Spleen (tissue), 11 donors: ENCODE measurements around the gene ANO1. TPM values are rescaled to one million over a fixed set of nuclear protein-coding genes. Genes with fewer than 3 reads are reported as not detected.

ENCODE experiments used
- DNase-seq: peaks from one replicate; pipeline ENCODE4 v3.0.0-alpha.2; 2020
- H3K27ac ChIP-seq, 8 donors: fragments of 200-600 bp; sonication (generic) in 7 of 8; 1 replicate in 4 of 8; 2 replicates in 4 of 8; pipeline versions ENCODE4 v1.5.0 to v1.8.0; 2016 to 2021; ENCODE audit warnings: inconsistent platforms in 4 of 8, mild to moderate bottlenecking in 4 of 8, moderate library complexity in 1 of 8
- H3K27me3 ChIP-seq, 7 donors: fragments of 200-600 bp; sonication (generic) in 6 of 7; replicated peaks in 1 of 7; 1 replicate in 4 of 7; 2 replicates in 3 of 7; pipeline versions ENCODE4 v1.5.0 to v1.8.0; 2016 to 2021; ENCODE audit warnings: inconsistent platforms in 3 of 7, mild to moderate bottlenecking in 1 of 7
- H3K36me3 ChIP-seq, 6 donors: fragments of 200-600 bp; sonication (generic) in 5 of 6; 1 replicate in 4 of 6; 2 replicates in 2 of 6; pipeline versions ENCODE4 v1.5.0 to v1.8.0; 2016 to 2021; ENCODE audit warnings: inconsistent platforms in 2 of 6
- H3K4me1 ChIP-seq, 6 donors: fragments of 200-600 bp; sonication (generic) in 5 of 6; 1 replicate in 3 of 6; 2 replicates in 3 of 6; pipeline versions ENCODE4 v1.5.0 to v1.8.0; 2016 to 2021; ENCODE audit warnings: inconsistent platforms in 3 of 6
- H3K4me3 ChIP-seq, 8 donors: fragments of 200-600 bp; sonication (generic) in 7 of 8; 1 replicate in 4 of 8; 2 replicates in 4 of 8; pipeline versions ENCODE4 v1.5.0 to v1.8.0; 2016 to 2021; ENCODE audit warnings: inconsistent platforms in 4 of 8, mild to moderate bottlenecking in 4 of 8, moderate library complexity in 2 of 8
- H3K9me3 ChIP-seq, 8 donors: fragments of 200-600 bp; sonication (generic) in 7 of 8; 1 replicate in 4 of 8; 2 replicates in 4 of 8; pipeline versions ENCODE4 v1.5.0 to v1.8.0; 2016 to 2021; ENCODE audit warnings: inconsistent platforms in 4 of 8
- CTCF ChIP-seq, 11 experiments: fragments of 200-600 bp in 7 of 11; fragments of 450-650 bp in 4 of 11; sonication (generic) in 4 of 11; IDR thresholded peaks in 8 of 11; conservative IDR thresholded peaks in 3 of 11; 1 replicate in 7 of 11; 2 replicates in 4 of 11; pipeline versions ENCODE4 v1.4.0 to v1.8.0; 2016 to 2021; ENCODE audit warnings: antibody characterized with exemption in 11 of 11, inconsistent platforms in 4 of 11, mild to moderate bottlenecking in 1 of 11
- POLR2A ChIP-seq, 3 donors: fragments of 450-650 bp; IDR thresholded peaks; one replicate each; pipeline ENCODE4 v1.5.1; 2017; ENCODE audit warnings: antibody characterized with exemption in 3 of 3, mild to moderate bottlenecking in 1 of 3
- POLR2AphosphoS5 ChIP-seq, 3 donors: sonication (generic); formaldehyde crosslinking; IDR thresholded peaks; one replicate each; pipeline ENCODE4 v1.5.1; 2017; ENCODE audit warnings: antibody characterized with exemption in 3 of 3
- WGBS, 5 donors: extraction: QIAGEN DNeasy Blood & Tissue Kit in 3 of 5; methylation state at CpG; one replicate each; pipeline versions ENCODE4 v1.1.5 to v1.1.7; 2013 to 2018; 5-methylcytosine and 5-hydroxymethylcytosine counted together
- intact Hi-C: fragments of 100-400 bp; cut with DNase I; formaldehyde crosslinking; loops from one replicate; pipeline ENCODE4 v1.15.0; 2023; ENCODE audit warnings: low total_unique reads
- polyA plus RNA-seq, 3 donors: library from polyadenylated mRNA; stranded (reverse); fragments of 200-250 nt; gene quantifications; one replicate each; pipeline ENCODE4 v1.2.1, GENCODE V29; 2013
- total RNA-seq, 7 donors: library from RNA; depleted of rRNA in 3 of 7; stranded (reverse); fragments of >200 nt in 3 of 7; fragmentation: NEBNext Ultra II Directional in 4 of 7; extraction: Animal tissue kit (Norgen Biotek cat#: 25700) in 4 of 7; gene quantifications; one replicate each; pipeline versions ENCODE4 v1.1.0 to v1.2.1, GENCODE V29; 2016 to 2021
- donor health status: healthy with polysubstance abuse.
- donor health status: DM: no; HTN: no; CAD: no; lungs with moderate emphysema.
- donor health status: DM: no; HTN: no; CAD: no.
- donor health status: Bipolar disorder and iron deficiency.
- donor health status: healthy.
- donor health status: DM: no; HTN: no; CAD: no.
- donor health status: DM: yes; HTN: yes; CAD: no.

The ANO1 gene
- total and polyA plus RNA-seq, 10 donors = 0.22 to 1.2 (median 0.62) TPM

GRCh38 chr11:70174547-70175235, 96.6 kb downstream of the ANO1 start:
- DNase-seq = no peak
- intact Hi-C loops = no loop called here
- Histone ChIP-seq H3K27ac (no peak overlapping the region), H3K36me3 (no peaks in the 10 kb centered on the region), H3K4me1 (no peaks in the 10 kb centered on the region), H3K9me3 (no peaks in the 10 kb centered on the region), H3K4me3 (no peak overlapping the region), H3K27me3 (peaks cover 0 to 15% (median 0%) of the 10 kb centered on the region in 7 donors)
- WGBS, 5 donors = 83 to 90% (median 88%) methylated on average over 15 to 17 of the region's 17 CpGs
- TF ChIP-seq POLR2A (IDR thresholded peaks at IDR 0.05) = no peak
- TF ChIP-seq CTCF (IDR thresholded peaks at IDR 0.05 in 8 of 11, conservative IDR thresholded peaks at IDR 0.05 in 3 of 11) = no peak
- no peak for TF ChIP-seq POLR2AphosphoS5 (IDR thresholded peaks at IDR 0.05)

- intact Hi-C loops = no loop called here
- Histone ChIP-seq H3K27me3 (peaks cover 0 to 10% (median 0%) of the 10 kb centered on the region in 7 donors), H3K36me3 (no peaks in the 10 kb centered on the region), H3K27ac (no peak overlapping the region), H3K4me3 (no peak overlapping the region), H3K9me3 (no peaks in the 10 kb centered on the region), H3K4me1 (no peaks in the 10 kb centered on the region)
- no peak for DNase-seq
- TF ChIP-seq POLR2AphosphoS5 (IDR thresholded peaks at IDR 0.05) = no peak
- no peak for TF ChIP-seq CTCF (IDR thresholded peaks at IDR 0.05 in 8 of 11, conservative IDR thresholded peaks at IDR 0.05 in 3 of 11)
- no peak for TF ChIP-seq POLR2A (IDR thresholded peaks at IDR 0.05)
- WGBS, 5 donors = 71 to 79% (median 74%) methylated on average over 15 of the region's 15 CpGs
Measured at GRCh38 chr11:70175236-70175698, 97.2 kb downstream of the ANO1 start.

GRCh38 chr11:70176940-70177689, 99.0 kb downstream of the ANO1 start:
- WGBS, 5 donors = 82 to 86% (median 85%) methylated on average over 38 to 39 of the region's 39 CpGs
- no peak for TF ChIP-seq POLR2A (IDR thresholded peaks at IDR 0.05)
- peak in 1 of 3 donors; percentile 8 for TF ChIP-seq POLR2AphosphoS5 (IDR thresholded peaks at IDR 0.05)
- peak in 9 of 11 experiments; percentile 20 to 68 (median 42) for TF ChIP-seq CTCF (IDR thresholded peaks at IDR 0.05 in 8 of 11, conservative IDR thresholded peaks at IDR 0.05 in 3 of 11)
- intact Hi-C loops = no loop called here
- Histone ChIP-seq H3K4me1 (no peaks in the 10 kb centered on the region), H3K4me3 (no peak overlapping the region), H3K9me3 (no peaks in the 10 kb centered on the region), H3K36me3 (no peaks in the 10 kb centered on the region), H3K27me3 (peaks cover 0 to 5% (median 0%) of the 10 kb centered on the region in 7 donors), H3K27ac (no peak overlapping the region)
- peak; percentile 82 for DNase-seq

GRCh38 chr11:70180906-70181305, 102.8 kb downstream of the ANO1 start:
- Histone ChIP-seq H3K4me1 (no peaks in the 10 kb centered on the region), H3K27ac (no peak overlapping the region), H3K9me3 (peaks cover 0 to 3% (median 0%) of the 10 kb centered on the region in 8 donors), H3K4me3 (no peak overlapping the region), H3K27me3 (peaks cover 0 to 26% (median 0%) of the 10 kb centered on the region in 7 donors), H3K36me3 (no peaks in the 10 kb centered on the region)
- 83 to 92% (median 90%) methylated on average over 6 to 11 of the region's 11 CpGs for WGBS, 5 donors
- TF ChIP-seq POLR2AphosphoS5 (IDR thresholded peaks at IDR 0.05) (no peak), CTCF (IDR thresholded peaks at IDR 0.05 in 8 of 11, conservative IDR thresholded peaks at IDR 0.05 in 3 of 11) (no peak), POLR2A (IDR thresholded peaks at IDR 0.05) (no peak)
- intact Hi-C loops = no loop called here
- no peak for DNase-seq
